ENCODE measurements around the gene STAT5B. TPM values are rescaled to one million over a fixed set of nuclear protein-coding genes. Genes with fewer than 3 reads are reported as not detected.

Gene STAT5B
- total and polyA plus RNA-seq, 9 of the 15 experiments (the other 6 are each of a cell fraction or from before 2014, with no cell fraction given) = 20.8 to 176 (median 92.4) TPM

DNA sequence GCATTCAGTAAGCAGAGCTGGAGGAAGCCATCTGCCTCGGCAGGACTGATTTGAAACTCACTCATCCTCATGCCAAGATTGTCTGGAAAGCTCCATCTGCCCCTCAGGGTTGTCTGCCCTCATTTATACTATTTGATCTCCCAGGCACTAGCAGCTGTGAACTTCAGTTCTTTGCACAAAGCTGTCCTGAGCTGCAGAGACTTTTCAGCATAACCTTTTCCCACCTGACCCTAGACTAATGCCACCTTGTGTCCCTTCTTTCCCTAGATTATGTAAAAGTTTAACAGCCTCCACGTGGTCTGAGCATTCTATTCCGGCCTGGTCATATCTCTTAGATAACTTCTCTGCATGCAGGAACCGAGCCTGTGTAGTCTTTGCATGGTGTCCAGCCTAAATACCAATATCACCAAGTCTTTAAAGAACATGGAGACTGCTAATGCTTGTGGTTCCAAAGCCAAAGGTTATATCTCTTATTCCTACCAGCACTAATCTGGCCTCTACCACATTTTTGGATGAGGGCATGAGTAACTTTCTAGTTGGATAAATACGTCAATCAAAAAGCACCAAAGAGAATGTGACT lies 41.2 kb upstream of the STAT5B start (continued):
- TF ChIP-seq, protein P1, sequence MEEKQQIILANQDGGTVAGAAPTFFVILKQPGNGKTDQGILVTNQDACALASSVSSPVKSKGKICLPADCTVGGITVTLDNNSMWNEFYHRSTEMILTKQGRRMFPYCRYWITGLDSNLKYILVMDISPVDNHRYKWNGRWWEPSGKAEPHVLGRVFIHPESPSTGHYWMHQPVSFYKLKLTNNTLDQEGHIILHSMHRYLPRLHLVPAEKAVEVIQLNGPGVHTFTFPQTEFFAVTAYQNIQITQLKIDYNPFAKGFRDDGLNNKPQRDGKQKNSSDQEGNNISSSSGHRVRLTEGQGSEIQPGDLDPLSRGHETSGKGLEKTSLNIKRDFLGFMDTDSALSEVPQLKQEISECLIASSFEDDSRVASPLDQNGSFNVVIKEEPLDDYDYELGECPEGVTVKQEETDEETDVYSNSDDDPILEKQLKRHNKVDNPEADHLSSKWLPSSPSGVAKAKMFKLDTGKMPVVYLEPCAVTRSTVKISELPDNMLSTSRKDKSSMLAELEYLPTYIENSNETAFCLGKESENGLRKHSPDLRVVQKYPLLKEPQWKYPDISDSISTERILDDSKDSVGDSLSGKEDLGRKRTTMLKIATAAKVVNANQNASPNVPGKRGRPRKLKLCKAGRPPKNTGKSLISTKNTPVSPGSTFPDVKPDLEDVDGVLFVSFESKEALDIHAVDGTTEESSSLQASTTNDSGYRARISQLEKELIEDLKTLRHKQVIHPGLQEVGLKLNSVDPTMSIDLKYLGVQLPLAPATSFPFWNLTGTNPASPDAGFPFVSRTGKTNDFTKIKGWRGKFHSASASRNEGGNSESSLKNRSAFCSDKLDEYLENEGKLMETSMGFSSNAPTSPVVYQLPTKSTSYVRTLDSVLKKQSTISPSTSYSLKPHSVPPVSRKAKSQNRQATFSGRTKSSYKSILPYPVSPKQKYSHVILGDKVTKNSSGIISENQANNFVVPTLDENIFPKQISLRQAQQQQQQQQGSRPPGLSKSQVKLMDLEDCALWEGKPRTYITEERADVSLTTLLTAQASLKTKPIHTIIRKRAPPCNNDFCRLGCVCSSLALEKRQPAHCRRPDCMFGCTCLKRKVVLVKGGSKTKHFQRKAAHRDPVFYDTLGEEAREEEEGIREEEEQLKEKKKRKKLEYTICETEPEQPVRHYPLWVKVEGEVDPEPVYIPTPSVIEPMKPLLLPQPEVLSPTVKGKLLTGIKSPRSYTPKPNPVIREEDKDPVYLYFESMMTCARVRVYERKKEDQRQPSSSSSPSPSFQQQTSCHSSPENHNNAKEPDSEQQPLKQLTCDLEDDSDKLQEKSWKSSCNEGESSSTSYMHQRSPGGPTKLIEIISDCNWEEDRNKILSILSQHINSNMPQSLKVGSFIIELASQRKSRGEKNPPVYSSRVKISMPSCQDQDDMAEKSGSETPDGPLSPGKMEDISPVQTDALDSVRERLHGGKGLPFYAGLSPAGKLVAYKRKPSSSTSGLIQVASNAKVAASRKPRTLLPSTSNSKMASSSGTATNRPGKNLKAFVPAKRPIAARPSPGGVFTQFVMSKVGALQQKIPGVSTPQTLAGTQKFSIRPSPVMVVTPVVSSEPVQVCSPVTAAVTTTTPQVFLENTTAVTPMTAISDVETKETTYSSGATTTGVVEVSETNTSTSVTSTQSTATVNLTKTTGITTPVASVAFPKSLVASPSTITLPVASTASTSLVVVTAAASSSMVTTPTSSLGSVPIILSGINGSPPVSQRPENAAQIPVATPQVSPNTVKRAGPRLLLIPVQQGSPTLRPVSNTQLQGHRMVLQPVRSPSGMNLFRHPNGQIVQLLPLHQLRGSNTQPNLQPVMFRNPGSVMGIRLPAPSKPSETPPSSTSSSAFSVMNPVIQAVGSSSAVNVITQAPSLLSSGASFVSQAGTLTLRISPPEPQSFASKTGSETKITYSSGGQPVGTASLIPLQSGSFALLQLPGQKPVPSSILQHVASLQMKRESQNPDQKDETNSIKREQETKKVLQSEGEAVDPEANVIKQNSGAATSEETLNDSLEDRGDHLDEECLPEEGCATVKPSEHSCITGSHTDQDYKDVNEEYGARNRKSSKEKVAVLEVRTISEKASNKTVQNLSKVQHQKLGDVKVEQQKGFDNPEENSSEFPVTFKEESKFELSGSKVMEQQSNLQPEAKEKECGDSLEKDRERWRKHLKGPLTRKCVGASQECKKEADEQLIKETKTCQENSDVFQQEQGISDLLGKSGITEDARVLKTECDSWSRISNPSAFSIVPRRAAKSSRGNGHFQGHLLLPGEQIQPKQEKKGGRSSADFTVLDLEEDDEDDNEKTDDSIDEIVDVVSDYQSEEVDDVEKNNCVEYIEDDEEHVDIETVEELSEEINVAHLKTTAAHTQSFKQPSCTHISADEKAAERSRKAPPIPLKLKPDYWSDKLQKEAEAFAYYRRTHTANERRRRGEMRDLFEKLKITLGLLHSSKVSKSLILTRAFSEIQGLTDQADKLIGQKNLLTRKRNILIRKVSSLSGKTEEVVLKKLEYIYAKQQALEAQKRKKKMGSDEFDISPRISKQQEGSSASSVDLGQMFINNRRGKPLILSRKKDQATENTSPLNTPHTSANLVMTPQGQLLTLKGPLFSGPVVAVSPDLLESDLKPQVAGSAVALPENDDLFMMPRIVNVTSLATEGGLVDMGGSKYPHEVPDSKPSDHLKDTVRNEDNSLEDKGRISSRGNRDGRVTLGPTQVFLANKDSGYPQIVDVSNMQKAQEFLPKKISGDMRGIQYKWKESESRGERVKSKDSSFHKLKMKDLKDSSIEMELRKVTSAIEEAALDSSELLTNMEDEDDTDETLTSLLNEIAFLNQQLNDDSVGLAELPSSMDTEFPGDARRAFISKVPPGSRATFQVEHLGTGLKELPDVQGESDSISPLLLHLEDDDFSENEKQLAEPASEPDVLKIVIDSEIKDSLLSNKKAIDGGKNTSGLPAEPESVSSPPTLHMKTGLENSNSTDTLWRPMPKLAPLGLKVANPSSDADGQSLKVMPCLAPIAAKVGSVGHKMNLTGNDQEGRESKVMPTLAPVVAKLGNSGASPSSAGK (IDR thresholded peaks at IDR 0.05) = peak; percentile 87
- no peak; the same call in 1 of the 2 replicates for TF ChIP-seq SP1 (CRISPR knock-in tag; IDR thresholded peaks at IDR 0.05)
- TF ChIP-seq POLR3A (IDR thresholded peaks at IDR 0.05; ENCODE audit: borderline replicate concordance, extremely low read depth, insufficient read depth, insufficient read length) = no peak
- no peak for TF ChIP-seq ZNF444 (CRISPR knock-in tag; IDR thresholded peaks at IDR 0.05)
- no peak for TF ChIP-seq RBBP5 (IDR thresholded peaks at IDR 0.05; ENCODE audit: borderline replicate concordance, insufficient read depth, low read length, poor library complexity, severe bottlenecking)
- TF ChIP-seq ZNF282 (CRISPR knock-in tag; IDR thresholded peaks at IDR 0.05) = no peak
- TF ChIP-seq PTBP1 (IDR thresholded peaks at IDR 0.05; ENCODE audit: low read depth, low read length) = no peak
- TF ChIP-seq SETDB1 (IDR thresholded peaks at IDR 0.05; ENCODE audit: low read length) = no peak
- TF ChIP-seq DPF2 (IDR thresholded peaks at IDR 0.05) = peak; percentile 23; the same call in 1 of the 2 replicates
- no peak for TF ChIP-seq SMARCC2 (IDR thresholded peaks at IDR 0.05; ENCODE audit: low read depth)
- no peak for TF ChIP-seq EP300 (IDR thresholded peaks at IDR 0.05; ENCODE audit: low read length)
- no peak for TF ChIP-seq ZBTB8A (IDR thresholded peaks at IDR 0.05; ENCODE audit: partially characterized antibody)
- TF ChIP-seq DIDO1 (tag; IDR thresholded peaks at IDR 0.05; ENCODE audit: low read depth) = no peak
- no peak for TF ChIP-seq NUFIP1 (IDR thresholded peaks at IDR 0.05; ENCODE audit: partially characterized antibody)
- no peak for TF ChIP-seq HDAC6 (IDR thresholded peaks at IDR 0.05; ENCODE audit: low read depth, low read length)
- no peak for TF ChIP-seq TAF7 (tag; IDR thresholded peaks at IDR 0.05)
- TF ChIP-seq ZNF239 (CRISPR knock-in tag; IDR thresholded peaks at IDR 0.05) = peak; percentile 49; the same call in 1 of the 2 replicates
- TF ChIP-seq, protein P2, sequence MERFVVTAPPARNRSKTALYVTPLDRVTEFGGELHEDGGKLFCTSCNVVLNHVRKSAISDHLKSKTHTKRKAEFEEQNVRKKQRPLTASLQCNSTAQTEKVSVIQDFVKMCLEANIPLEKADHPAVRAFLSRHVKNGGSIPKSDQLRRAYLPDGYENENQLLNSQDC (CRISPR knock-in tag; IDR thresholded peaks at IDR 0.05) = no peak
- no peak for TF ChIP-seq JUNB (CRISPR knock-in tag; conservative IDR thresholded peaks at IDR 0.05)

All from K562 (cell line).